ENCODE measurements around the gene FIP1L1.

DNA sequence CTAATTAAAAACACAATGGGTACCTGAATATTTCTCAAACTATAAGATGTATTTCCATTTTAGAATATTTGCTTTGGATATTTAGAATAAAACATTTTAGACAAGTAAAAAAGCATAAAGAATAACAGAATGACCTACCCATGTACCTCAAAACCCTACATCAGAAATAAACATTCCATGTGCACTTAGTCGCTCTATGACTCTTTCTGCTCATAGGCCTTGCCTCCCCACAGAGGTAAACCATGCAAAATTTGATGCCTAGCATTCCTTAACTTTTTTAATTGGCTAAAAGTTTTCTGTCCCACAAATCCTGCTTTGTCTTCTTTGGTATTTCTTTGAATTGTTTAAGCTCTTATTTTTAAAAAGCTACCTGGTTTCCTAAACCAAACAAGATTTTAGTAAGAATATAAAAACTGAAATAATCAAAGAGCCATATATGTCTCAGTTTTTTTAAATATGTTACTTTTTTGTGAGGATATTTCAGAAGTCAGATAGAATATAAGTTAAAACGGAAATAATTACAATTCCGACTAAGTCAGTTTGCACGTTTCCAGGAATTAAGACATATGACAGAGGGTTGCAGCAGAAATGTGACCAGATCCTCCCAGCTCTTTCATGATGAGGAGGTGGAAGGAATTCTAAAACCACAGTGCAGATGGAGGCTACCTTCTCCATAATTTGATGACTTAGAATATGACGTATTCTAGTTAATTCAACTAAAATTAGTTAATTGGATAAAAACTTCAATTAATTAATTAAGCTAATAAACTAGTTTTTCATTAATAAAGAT is 102.5 kb downstream of the FIP1L1 start:
- TF ChIP-seq, protein P1, sequence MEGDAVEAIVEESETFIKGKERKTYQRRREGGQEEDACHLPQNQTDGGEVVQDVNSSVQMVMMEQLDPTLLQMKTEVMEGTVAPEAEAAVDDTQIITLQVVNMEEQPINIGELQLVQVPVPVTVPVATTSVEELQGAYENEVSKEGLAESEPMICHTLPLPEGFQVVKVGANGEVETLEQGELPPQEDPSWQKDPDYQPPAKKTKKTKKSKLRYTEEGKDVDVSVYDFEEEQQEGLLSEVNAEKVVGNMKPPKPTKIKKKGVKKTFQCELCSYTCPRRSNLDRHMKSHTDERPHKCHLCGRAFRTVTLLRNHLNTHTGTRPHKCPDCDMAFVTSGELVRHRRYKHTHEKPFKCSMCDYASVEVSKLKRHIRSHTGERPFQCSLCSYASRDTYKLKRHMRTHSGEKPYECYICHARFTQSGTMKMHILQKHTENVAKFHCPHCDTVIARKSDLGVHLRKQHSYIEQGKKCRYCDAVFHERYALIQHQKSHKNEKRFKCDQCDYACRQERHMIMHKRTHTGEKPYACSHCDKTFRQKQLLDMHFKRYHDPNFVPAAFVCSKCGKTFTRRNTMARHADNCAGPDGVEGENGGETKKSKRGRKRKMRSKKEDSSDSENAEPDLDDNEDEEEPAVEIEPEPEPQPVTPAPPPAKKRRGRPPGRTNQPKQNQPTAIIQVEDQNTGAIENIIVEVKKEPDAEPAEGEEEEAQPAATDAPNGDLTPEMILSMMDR (IDR thresholded peaks at IDR 0.05) = no peak
- no peak for TF ChIP-seq POLR2AphosphoS5 (IDR thresholded peaks at IDR 0.05; ENCODE audit: insufficient read depth in 1 of 2, low read depth in 1 of 2)
- no peak for TF ChIP-seq POLR2A (IDR thresholded peaks at IDR 0.05)

Data from vagina (tissue), 2 donors.